HG03108 (cell line): ENCODE measurements around the gene NUP188.

Source experiments
- ATAC-seq: cut with Tn5 transposase; IDR thresholded peaks from one replicate; pipeline ENCODE4 v1.9.1; 2021; ENCODE audit warnings: moderate library complexity; ENCODE audit not compliant: unreplicated experiment

Gene NUP188

GRCh38 chr9:128947527-128948301 lies at the start of gene NUP188, which contains the start of gene DOLK:
TSS of gene NUP188 (plus strand) at chr9:128947699. CDS start at chr9:128947720, 21 bp downstream.
TSS of gene DOLK (minus strand) at chr9:128947603. CDS start at chr9:128947303, 300 bp downstream.
- peak; percentile 68 for ATAC-seq

- ATAC-seq: no peak
Measured at GRCh38 chr9:128898382-128898781, 49.1 kb upstream of the NUP188 start.

GRCh38 chr9:128898845-128899565 lies 48.5 kb upstream of the NUP188 start:
- ATAC-seq: no peak

- no peak for ATAC-seq
Measured at GRCh38 chr9:128899566-128900322, 47.8 kb upstream of the NUP188 start.

- no peak for ATAC-seq
Measured at GRCh38 chr9:128901379-128901778, 46.1 kb upstream of the NUP188 start.

- no peak for ATAC-seq
Measured at GRCh38 chr9:128901822-128902221, 45.7 kb upstream of the NUP188 start.

GRCh38 chr9:128902351-128903078 lies 45.0 kb upstream of the NUP188 start:
- peak; percentile 79 for ATAC-seq

- ATAC-seq: no peak
Measured at GRCh38 chr9:128903079-128903461, 44.4 kb upstream of the NUP188 start.

GRCh38 chr9:128903871-128904620 lies 43.5 kb upstream of the NUP188 start:
- no peak for ATAC-seq

GRCh38 chr9:128905964-128906363 lies 41.5 kb upstream of the NUP188 start:
- no peak for ATAC-seq

- no peak for ATAC-seq
Measured at GRCh38 chr9:128906741-128907140, 40.8 kb upstream of the NUP188 start.

- ATAC-seq: no peak
Measured at GRCh38 chr9:128908372-128908771, 39.1 kb upstream of the NUP188 start.

GRCh38 chr9:128909859-128910258 lies 37.6 kb upstream of the NUP188 start:
- ATAC-seq: no peak

- ATAC-seq: no peak
Measured at GRCh38 chr9:128910906-128911305, 36.6 kb upstream of the NUP188 start.

GRCh38 chr9:128911529-128912035 lies 35.9 kb upstream of the NUP188 start:
- no peak for ATAC-seq

- ATAC-seq: no peak
Measured at GRCh38 chr9:128912270-128912853, 35.1 kb upstream of the NUP188 start.

- ATAC-seq: no peak
Measured at GRCh38 chr9:128913048-128913900, 34.2 kb upstream of the NUP188 start.

- no peak for ATAC-seq
Measured at GRCh38 chr9:128913995-128914772, 33.3 kb upstream of the NUP188 start.
